Muscle of arm (tissue), 12 donors: Measurements from ENCODE around the gene GDI1. TPM values are rescaled to one million over a fixed set of nuclear protein-coding genes. Genes with fewer than 3 reads are reported as not detected.

Source experiments
- polyA plus RNA-seq, 12 donors: library from polyadenylated mRNA; unstranded; fragments of 120-200 nt; gene quantifications; one replicate each; pipeline ENCODE4 v1.2.1, GENCODE V29; 2013; ENCODE audit not compliant: insufficient read length in 12 of 12

Gene GDI1
- polyA plus RNA-seq, 12 donors = 70.4 to 137 (median 83.8) TPM; not detected in 1

Other genes starting within 250 kb of the GDI1 start
- gene OPN1MW2, start 217.4 kb upstream of the GDI1 start, polyA plus RNA-seq = not detected
- gene OPN1MW3, start 179.6 kb upstream of the GDI1 start, polyA plus RNA-seq = not detected
- not detected for gene TEX28, start 142.0 kb upstream of the GDI1 start, polyA plus RNA-seq
- gene TKTL1, start 141.4 kb upstream of the GDI1 start, polyA plus RNA-seq = under 1 TPM in 10 of 12 donors, not detected in 2; 0.08 to 0.63 (median 0.35) TPM
- 100 to 1,000 TPM in 11 of 12 donors, 10 to 100 TPM in 1; 54.4 to 509 (median 215) TPM for gene FLNA, start 62.5 kb upstream of the GDI1 start, polyA plus RNA-seq
- gene EMD, start 57.9 kb upstream of the GDI1 start, polyA plus RNA-seq = 100 to 1,000 TPM in 1 of 12 donors, 10 to 100 TPM in 10, not detected in 1; 36.2 to 121 (median 46.3) TPM
- 1,000 to 10,000 TPM; 1,129 to 5,997 (median 5,399) TPM for gene RPL10, start 38.8 kb upstream of the GDI1 start, polyA plus RNA-seq
- gene DNASE1L1, start 27.9 kb upstream of the GDI1 start, polyA plus RNA-seq = 10 to 100 TPM in 11 of 12 donors, not detected in 1; 14.4 to 51.4 (median 34.6) TPM
- 10 to 100 TPM in 11 of 12 donors, not detected in 1; 20.0 to 36.3 (median 25.5) TPM for gene TAFAZZIN, start 25.6 kb upstream of the GDI1 start, polyA plus RNA-seq
- gene ATP6AP1, start 8.5 kb upstream of the GDI1 start, polyA plus RNA-seq = 10 to 100 TPM in 11 of 12 donors, not detected in 1; 53.5 to 75.1 (median 59.0) TPM
- 10 to 100 TPM in 11 of 12 donors, not detected in 1; 47.6 to 88.9 (median 54.2) TPM for gene FAM50A, start 7.0 kb downstream of the GDI1 start, polyA plus RNA-seq
- 10 to 100 TPM in 10 of 12 donors, 1 to 10 TPM in 1, not detected in 1; 6.7 to 67.7 (median 38.3) TPM for gene PLXNA3, start 21.1 kb downstream of the GDI1 start, polyA plus RNA-seq
- gene LAGE3, start 42.1 kb downstream of the GDI1 start, polyA plus RNA-seq = 10 to 100 TPM in 7 of 12 donors, 1 to 10 TPM in 4, not detected in 1; 6.6 to 21.3 (median 10.2) TPM
- 10 to 100 TPM in 11 of 12 donors, not detected in 1; 16.7 to 29.2 (median 21.2) TPM for gene UBL4A, start 49.5 kb downstream of the GDI1 start, polyA plus RNA-seq
- 10 to 100 TPM in 7 of 12 donors, 1 to 10 TPM in 4, not detected in 1; 9.6 to 20.6 (median 11.8) TPM for gene SLC10A3, start 53.5 kb downstream of the GDI1 start, polyA plus RNA-seq
- 10 to 100 TPM in 11 of 12 donors, not detected in 1; 19.6 to 87.7 (median 25.8) TPM for gene FAM3A, start 79.1 kb downstream of the GDI1 start, polyA plus RNA-seq
- 10 to 100 TPM in 8 of 12 donors, 1 to 10 TPM in 3, not detected in 1; 8.5 to 41.0 (median 11.9) TPM for gene G6PD, start 109.7 kb downstream of the GDI1 start, polyA plus RNA-seq
- gene IKBKG, start 110.5 kb downstream of the GDI1 start, polyA plus RNA-seq = 10 to 100 TPM in 10 of 12 donors, 1 to 10 TPM in 1, not detected in 1; 9.6 to 16.6 (median 12.3) TPM
- gene CTAG1A, start 148.0 kb downstream of the GDI1 start, polyA plus RNA-seq = not detected
- gene CTAG1B, start 182.1 kb downstream of the GDI1 start, polyA plus RNA-seq = not detected
- gene CTAG2, start 216.4 kb downstream of the GDI1 start, polyA plus RNA-seq = not detected